VCaP (cell line): ENCODE results near the gene CD48.

Experiments used
- H3K27ac ChIP-seq: fragments of 450-650 bp; 2 replicates; pipeline ENCODE4 v1.5.1; 2017
- CTCF ChIP-seq: fragments of 450-650 bp; conservative IDR thresholded peaks from 2 replicates; pipeline ENCODE4 v1.5.1; 2017; ENCODE audit warnings: mild to moderate bottlenecking, moderate library complexity

CD48 gene

GRCh38 chr1:160753594-160753993 lies 42.0 kb upstream of the CD48 start:
- H3K27ac ChIP-seq = no peak overlapping the region
- no peak for TF ChIP-seq CTCF

GRCh38 chr1:160752924-160753323 lies 41.3 kb upstream of the CD48 start:
- no peak overlapping the region for H3K27ac ChIP-seq

GRCh38 chr1:160752406-160752805 lies 40.8 kb upstream of the CD48 start:
- H3K27ac ChIP-seq = no peak overlapping the region
- TF ChIP-seq CTCF = no peak

More at GRCh38 chr1:160752924-160753323, 41.3 kb upstream of the CD48 start:
- no peak for TF ChIP-seq CTCF

- no peak for TF ChIP-seq CTCF
- H3K27ac ChIP-seq = no peak overlapping the region
These were observed 39.0 kb upstream of the CD48 start for GRCh38 chr1:160750608-160751007.

- TF ChIP-seq CTCF = no peak
- H3K27ac ChIP-seq = no peak overlapping the region
These were observed 37.3 kb upstream of the CD48 start for GRCh38 chr1:160748878-160749269.

GRCh38 chr1:160748181-160748877 lies 36.7 kb upstream of the CD48 start:
- no peak for TF ChIP-seq CTCF
- no peak overlapping the region for H3K27ac ChIP-seq

GRCh38 chr1:160747717-160748116 lies 36.1 kb upstream of the CD48 start:
- H3K27ac ChIP-seq = no peak overlapping the region
- no peak for TF ChIP-seq CTCF
